ENCODE measurements around the gene RNF175.
A peak's percentile ranks its signal among the peaks of the same experiment; 100 is the strongest.

The RNF175 gene

DNA sequence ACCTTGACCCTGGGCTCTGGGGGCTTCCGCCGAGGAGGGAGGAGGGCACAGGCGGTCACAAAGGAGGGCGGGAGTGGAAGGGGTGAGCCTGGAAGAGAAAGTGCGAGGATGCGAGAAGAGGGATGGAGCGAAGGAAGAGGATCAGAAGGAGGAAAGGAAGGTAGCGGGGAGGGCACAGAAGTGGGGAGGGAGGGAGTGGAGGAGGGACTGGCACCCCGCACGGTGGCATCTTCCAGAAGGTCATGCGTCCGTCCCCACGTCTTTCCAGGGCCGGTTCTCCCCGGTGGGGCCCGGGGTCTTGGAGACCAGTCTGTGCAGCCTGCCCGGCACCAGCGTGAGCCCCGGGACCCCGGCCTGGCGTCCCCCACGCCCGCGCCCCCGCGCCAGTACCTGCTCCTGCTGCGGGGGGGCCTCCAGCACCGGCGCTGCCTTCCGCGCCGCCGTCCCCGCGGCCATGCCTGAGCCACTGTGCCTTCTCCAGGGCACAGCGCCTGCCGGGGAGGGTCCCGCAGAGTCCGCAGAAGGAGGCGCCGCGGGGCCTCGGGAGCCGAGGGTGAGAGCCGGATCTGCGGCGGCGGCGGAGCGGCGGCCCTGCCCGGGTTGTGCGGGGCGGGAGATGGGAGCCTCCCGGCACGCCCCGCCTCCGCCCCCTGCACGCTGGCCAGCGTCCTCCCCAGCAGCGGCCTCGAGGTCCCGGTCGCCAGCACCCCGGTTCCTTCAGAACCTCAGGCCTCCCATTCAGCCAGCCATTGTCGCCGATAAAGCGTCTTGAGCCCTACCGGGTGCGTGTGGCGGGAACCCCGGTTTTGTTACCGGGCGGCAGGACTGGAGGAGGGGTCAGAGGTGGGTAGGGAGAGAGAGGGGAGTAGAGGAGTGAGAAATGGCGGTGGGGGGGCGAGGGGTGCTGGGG is at the start of gene RNF175:
RNF175 (minus strand) TSS at position 618 of the 910 bp plus-strand sequence; CDS start at position 456, 162 bp downstream.
- H3K4me1 ChIP-seq (ENCODE audit: control insufficient read depth in 1 of 2, insufficient read depth in 2 of 2, low read length in 2 of 2) = peaks cover 3 to 5% of the 10 kb centered on the region in 2 donors
- H3K9me3 ChIP-seq (ENCODE audit: control insufficient read depth in 1 of 2, low read length in 2 of 2) = no peaks in the 10 kb centered on the region
- H3K9ac ChIP-seq (ENCODE audit: low read depth in 1 of 2, low read length in 2 of 2) = no peak within 1 kb of the TSS
- H3K36me3 ChIP-seq (ENCODE audit: control insufficient read depth in 1 of 2, insufficient read depth in 2 of 2, low read length in 2 of 2) = no peaks in the 10 kb centered on the region
- H3K27me3 ChIP-seq (ENCODE audit: control insufficient read depth in 1 of 2, insufficient read depth in 2 of 2, low read length in 2 of 2) = peaks cover 26 to 35% of the 10 kb centered on the region in 2 donors
- peak within 1 kb of the TSS; percentile 22 to 45 for H3K4me3 ChIP-seq (ENCODE audit: low read depth in 1 of 2, low read length in 2 of 2)
- no peak within 1 kb of the TSS for H3K27ac ChIP-seq (ENCODE audit: low read depth, low read length)

GRCh38 chr4:153809307-153809706 is 49.5 kb upstream of the RNF175 start:
- Histone ChIP-seq H3K9ac (ENCODE audit: low read depth in 1 of 2, low read length in 2 of 2) (no peak overlapping the region), H3K36me3 (ENCODE audit: control insufficient read depth in 1 of 2, insufficient read depth in 2 of 2, low read length in 2 of 2) (no peaks in the 10 kb centered on the region), H3K27ac (ENCODE audit: low read depth, low read length) (no peak overlapping the region), H3K27me3 (ENCODE audit: control insufficient read depth in 1 of 2, insufficient read depth in 2 of 2, low read length in 2 of 2) (no peaks in the 10 kb centered on the region), H3K4me3 (ENCODE audit: low read depth in 1 of 2, low read length in 2 of 2) (no peak overlapping the region), H3K4me1 (ENCODE audit: control insufficient read depth in 1 of 2, insufficient read depth in 2 of 2, low read length in 2 of 2) (no peaks in the 10 kb centered on the region), H3K9me3 (ENCODE audit: control insufficient read depth in 1 of 2, low read length in 2 of 2) (no peaks in the 10 kb centered on the region)

- H3K36me3 ChIP-seq (ENCODE audit: control insufficient read depth in 1 of 2, insufficient read depth in 2 of 2, low read length in 2 of 2) = no peaks in the 10 kb centered on the region
- no peaks in the 10 kb centered on the region for H3K9me3 ChIP-seq (ENCODE audit: control insufficient read depth in 1 of 2, low read length in 2 of 2)
- H3K27me3 ChIP-seq (ENCODE audit: control insufficient read depth in 1 of 2, insufficient read depth in 2 of 2, low read length in 2 of 2) = no peaks in the 10 kb centered on the region
- H3K4me3 ChIP-seq (ENCODE audit: low read depth in 1 of 2, low read length in 2 of 2) = no peak overlapping the region
- H3K27ac ChIP-seq (ENCODE audit: low read depth, low read length) = no peak overlapping the region
- no peak overlapping the region for H3K9ac ChIP-seq (ENCODE audit: low read depth in 1 of 2, low read length in 2 of 2)
- H3K4me1 ChIP-seq (ENCODE audit: control insufficient read depth in 1 of 2, insufficient read depth in 2 of 2, low read length in 2 of 2) = no peaks in the 10 kb centered on the region
These were observed 48.4 kb upstream of the RNF175 start for GRCh38 chr4:153808175-153808574.

- no peak overlapping the region for H3K9ac ChIP-seq (ENCODE audit: low read depth in 1 of 2, low read length in 2 of 2)
- H3K27ac ChIP-seq (ENCODE audit: low read depth, low read length) = no peak overlapping the region
- no peaks in the 10 kb centered on the region for H3K9me3 ChIP-seq (ENCODE audit: control insufficient read depth in 1 of 2, low read length in 2 of 2)
- no peak overlapping the region for H3K4me3 ChIP-seq (ENCODE audit: low read depth in 1 of 2, low read length in 2 of 2)
- no peaks in the 10 kb centered on the region for H3K27me3 ChIP-seq (ENCODE audit: control insufficient read depth in 1 of 2, insufficient read depth in 2 of 2, low read length in 2 of 2)
- no peaks in the 10 kb centered on the region for H3K4me1 ChIP-seq (ENCODE audit: control insufficient read depth in 1 of 2, insufficient read depth in 2 of 2, low read length in 2 of 2)
- no peaks in the 10 kb centered on the region for H3K36me3 ChIP-seq (ENCODE audit: control insufficient read depth in 1 of 2, insufficient read depth in 2 of 2, low read length in 2 of 2)
These were observed 46.2 kb upstream of the RNF175 start for GRCh38 chr4:153806073-153806472.

DNA sequence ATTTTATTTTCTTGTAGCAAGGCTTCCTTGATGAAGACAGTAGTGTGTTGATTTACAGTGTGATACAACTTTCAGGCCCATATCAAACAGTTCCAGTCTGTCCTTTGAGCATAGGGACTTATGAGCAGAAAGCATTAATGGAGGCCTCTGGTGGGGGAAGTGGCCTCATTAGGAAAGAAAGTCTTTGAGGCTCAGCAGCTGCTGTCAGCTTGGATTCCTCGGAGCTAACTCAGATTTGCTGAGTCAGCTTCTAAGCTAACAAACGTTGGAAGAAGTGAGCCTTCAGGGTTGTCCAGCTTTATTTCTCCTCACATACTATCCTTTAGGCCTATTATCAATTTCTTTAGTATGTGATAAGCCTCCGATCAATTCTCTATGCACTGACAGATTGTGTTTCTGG is 44.9 kb upstream of the RNF175 start:
- Histone ChIP-seq H3K27me3 (ENCODE audit: control insufficient read depth in 1 of 2, insufficient read depth in 2 of 2, low read length in 2 of 2) (no peaks in the 10 kb centered on the region), H3K9me3 (ENCODE audit: control insufficient read depth in 1 of 2, low read length in 2 of 2) (no peaks in the 10 kb centered on the region), H3K4me3 (ENCODE audit: low read depth in 1 of 2, low read length in 2 of 2) (no peak overlapping the region), H3K4me1 (ENCODE audit: control insufficient read depth in 1 of 2, insufficient read depth in 2 of 2, low read length in 2 of 2) (no peaks in the 10 kb centered on the region), H3K36me3 (ENCODE audit: control insufficient read depth in 1 of 2, insufficient read depth in 2 of 2, low read length in 2 of 2) (no peaks in the 10 kb centered on the region), H3K9ac (ENCODE audit: low read depth in 1 of 2, low read length in 2 of 2) (no peak overlapping the region), H3K27ac (ENCODE audit: low read depth, low read length) (no peak overlapping the region)

- no peak overlapping the region for H3K27ac ChIP-seq (ENCODE audit: low read depth, low read length)
- H3K9me3 ChIP-seq (ENCODE audit: control insufficient read depth in 1 of 2, low read length in 2 of 2) = no peaks in the 10 kb centered on the region
- no peaks in the 10 kb centered on the region for H3K4me1 ChIP-seq (ENCODE audit: control insufficient read depth in 1 of 2, insufficient read depth in 2 of 2, low read length in 2 of 2)
- no peak overlapping the region for H3K9ac ChIP-seq (ENCODE audit: low read depth in 1 of 2, low read length in 2 of 2)
- H3K4me3 ChIP-seq (ENCODE audit: low read depth in 1 of 2, low read length in 2 of 2) = no peak overlapping the region
- H3K27me3 ChIP-seq (ENCODE audit: control insufficient read depth in 1 of 2, insufficient read depth in 2 of 2, low read length in 2 of 2) = peaks cover 2 to 7% of the 10 kb centered on the region in 2 donors
- no peaks in the 10 kb centered on the region for H3K36me3 ChIP-seq (ENCODE audit: control insufficient read depth in 1 of 2, insufficient read depth in 2 of 2, low read length in 2 of 2)
These were observed 39.9 kb upstream of the RNF175 start for GRCh38 chr4:153799694-153800074.

- no peaks in the 10 kb centered on the region for H3K4me1 ChIP-seq (ENCODE audit: control insufficient read depth in 1 of 2, insufficient read depth in 2 of 2, low read length in 2 of 2)
- H3K27me3 ChIP-seq (ENCODE audit: control insufficient read depth in 1 of 2, insufficient read depth in 2 of 2, low read length in 2 of 2) = peaks cover 2 to 7% of the 10 kb centered on the region in 2 donors
- H3K9me3 ChIP-seq (ENCODE audit: control insufficient read depth in 1 of 2, low read length in 2 of 2) = no peaks in the 10 kb centered on the region
- no peak overlapping the region for H3K9ac ChIP-seq (ENCODE audit: low read depth in 1 of 2, low read length in 2 of 2)
- H3K27ac ChIP-seq (ENCODE audit: low read depth, low read length) = no peak overlapping the region
- H3K4me3 ChIP-seq (ENCODE audit: low read depth in 1 of 2, low read length in 2 of 2) = no peak overlapping the region
- H3K36me3 ChIP-seq (ENCODE audit: control insufficient read depth in 1 of 2, insufficient read depth in 2 of 2, low read length in 2 of 2) = no peaks in the 10 kb centered on the region
These were observed 39.3 kb upstream of the RNF175 start for GRCh38 chr4:153798901-153799693.

DNA sequence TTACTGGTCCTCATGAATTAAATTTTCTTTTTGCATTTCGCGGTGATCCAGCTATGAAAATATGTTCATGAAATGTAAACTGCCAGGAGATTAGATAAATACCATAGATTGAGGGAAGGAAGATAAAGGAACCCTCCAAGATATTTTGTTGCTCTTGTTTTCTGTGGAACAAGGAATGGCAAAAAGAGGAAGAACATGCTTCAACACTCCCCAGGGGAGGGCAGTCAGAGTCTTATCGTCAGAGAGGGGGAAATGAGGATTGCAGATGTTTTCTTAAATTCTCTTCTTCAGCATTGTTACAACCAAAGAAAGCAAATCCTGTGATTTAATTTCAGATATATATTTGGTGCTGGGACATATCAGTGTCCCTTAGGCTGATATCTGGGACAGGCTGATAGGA is 38.6 kb upstream of the RNF175 start:
- Histone ChIP-seq H3K9me3 (ENCODE audit: control insufficient read depth in 1 of 2, low read length in 2 of 2) (no peaks in the 10 kb centered on the region), H3K27me3 (ENCODE audit: control insufficient read depth in 1 of 2, insufficient read depth in 2 of 2, low read length in 2 of 2) (peaks cover 2 to 7% of the 10 kb centered on the region in 2 donors), H3K27ac (ENCODE audit: low read depth, low read length) (no peak overlapping the region), H3K9ac (ENCODE audit: low read depth in 1 of 2, low read length in 2 of 2) (no peak overlapping the region), H3K36me3 (ENCODE audit: control insufficient read depth in 1 of 2, insufficient read depth in 2 of 2, low read length in 2 of 2) (no peaks in the 10 kb centered on the region), H3K4me3 (ENCODE audit: low read depth in 1 of 2, low read length in 2 of 2) (no peak overlapping the region), H3K4me1 (ENCODE audit: control insufficient read depth in 1 of 2, insufficient read depth in 2 of 2, low read length in 2 of 2) (no peaks in the 10 kb centered on the region)

DNA sequence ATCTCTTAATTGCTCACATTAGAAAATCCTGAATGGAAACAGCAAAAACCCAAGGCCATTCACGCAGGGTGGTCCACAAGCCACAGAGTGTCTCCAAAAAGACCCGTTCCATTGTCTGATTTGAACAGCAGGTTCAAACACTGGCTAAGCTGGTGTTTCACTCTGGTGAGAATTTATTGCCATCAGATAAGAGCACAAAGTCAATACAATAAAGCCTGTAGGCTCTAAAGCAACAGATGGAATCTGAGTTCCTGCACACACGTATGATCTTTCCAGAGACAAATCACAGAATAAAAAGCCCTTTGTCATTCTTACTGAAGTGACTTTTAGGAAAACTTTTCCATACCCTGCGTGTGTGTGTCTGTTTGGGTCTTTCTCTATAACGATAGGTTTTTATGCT is 34.2 kb upstream of the RNF175 start:
- H3K27ac ChIP-seq (ENCODE audit: low read depth, low read length) = no peak overlapping the region
- H3K9ac ChIP-seq (ENCODE audit: low read depth in 1 of 2, low read length in 2 of 2) = no peak overlapping the region
- H3K36me3 ChIP-seq (ENCODE audit: control insufficient read depth in 1 of 2, insufficient read depth in 2 of 2, low read length in 2 of 2) = no peaks in the 10 kb centered on the region
- H3K27me3 ChIP-seq (ENCODE audit: control insufficient read depth in 1 of 2, insufficient read depth in 2 of 2, low read length in 2 of 2) = peaks cover 44 to 49% of the 10 kb centered on the region in 2 donors
- H3K4me1 ChIP-seq (ENCODE audit: control insufficient read depth in 1 of 2, insufficient read depth in 2 of 2, low read length in 2 of 2) = peaks cover 9 to 13% of the 10 kb centered on the region in 2 donors
- no peaks in the 10 kb centered on the region for H3K9me3 ChIP-seq (ENCODE audit: control insufficient read depth in 1 of 2, low read length in 2 of 2)
- no peak overlapping the region for H3K4me3 ChIP-seq (ENCODE audit: low read depth in 1 of 2, low read length in 2 of 2)

DNA sequence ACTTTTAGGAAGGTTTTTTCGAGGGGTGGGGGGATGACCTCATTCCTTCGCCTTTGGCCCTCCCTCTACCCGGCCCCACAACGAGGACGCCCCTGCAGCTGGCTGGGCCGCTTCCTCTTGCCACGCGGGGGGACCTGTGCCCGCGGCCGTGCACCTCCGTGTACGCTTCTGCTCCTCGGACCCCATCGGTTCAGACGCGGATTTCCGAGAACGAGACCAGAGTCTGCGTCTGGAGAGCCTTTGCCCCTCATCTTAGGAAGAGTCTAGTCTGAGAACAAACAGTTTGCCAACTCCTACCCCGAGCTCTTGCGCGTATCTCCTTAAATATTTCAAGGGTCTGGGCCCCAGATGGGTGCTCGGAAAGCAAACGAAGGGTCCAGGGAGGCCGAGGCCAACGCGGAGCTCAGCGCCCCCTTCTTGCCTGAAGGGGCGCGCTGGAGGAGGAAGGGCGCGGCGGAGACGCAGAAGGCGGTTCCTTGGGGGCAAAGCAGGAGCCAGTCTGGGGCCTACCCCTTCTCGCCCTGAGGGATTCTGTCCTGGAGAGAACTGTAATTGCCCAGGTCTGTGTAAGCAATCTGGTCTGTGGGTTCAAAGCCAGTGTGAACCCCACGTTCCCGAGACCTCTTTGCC is 32.9 kb upstream of the RNF175 start:
- Histone ChIP-seq H3K27ac (ENCODE audit: low read depth, low read length) (no peak overlapping the region), H3K4me3 (ENCODE audit: low read depth in 1 of 2, low read length in 2 of 2) (peak overlapping the region; percentile 25 to 51), H3K9ac (ENCODE audit: low read depth in 1 of 2, low read length in 2 of 2) (no peak overlapping the region), H3K4me1 (ENCODE audit: control insufficient read depth in 1 of 2, insufficient read depth in 2 of 2, low read length in 2 of 2) (peaks cover 13 to 14% of the 10 kb centered on the region in 2 donors), H3K27me3 (ENCODE audit: control insufficient read depth in 1 of 2, insufficient read depth in 2 of 2, low read length in 2 of 2) (peaks cover 52 to 55% of the 10 kb centered on the region in 2 donors), H3K9me3 (ENCODE audit: control insufficient read depth in 1 of 2, low read length in 2 of 2) (no peaks in the 10 kb centered on the region), H3K36me3 (ENCODE audit: control insufficient read depth in 1 of 2, insufficient read depth in 2 of 2, low read length in 2 of 2) (no peaks in the 10 kb centered on the region)

Measured in duodenal mucosa (tissue), 2 donors.